HepG2 (cell line): Measurements from ENCODE around the gene MLXIPL. TPM values are rescaled to one million over a fixed set of nuclear protein-coding genes. Genes with fewer than 3 reads are reported as not detected.

Experiments used
- ATAC-seq: fragments of 200-7000 bp; cut with Tn5 transposase; 3 replicates; pipeline ENCODE4 v1.9.1; 2020; ENCODE audit warnings: mild to moderate bottlenecking, moderate library complexity
- BruUV-seq: library from RNA; stranded (reverse); fragments of 400-500 nt; replicated peaks from 2 replicates; lab custom pipeline; 2021; lab: Mats Ljungman, UMichigan
- CTCF ChIA-PET: fragments of 300-600 bp; formaldehyde crosslinking; extraction: SDS; loops from one replicate; lab custom pipeline; 2021; ENCODE audit warnings: low total read pairs, inconsistent platforms, low intra/inter-chr PET ratio; lab: Yijun Ruan, JAX
- POLR2A ChIA-PET: fragments of 350-600 bp; sonication (Branson Sonifier 250); formaldehyde crosslinking; loops from one replicate; lab custom pipeline; 2020; ENCODE audit warnings: antibody characterized with exemption, inconsistent platforms; lab: Yijun Ruan, JAX
- DNase-seq: peaks from one replicate; pipeline ENCODE4 v3.0.0-alpha.2; 2015; ENCODE audit warnings: low spot score
- FAIRE-seq: peaks from 3 replicates; lab custom pipeline; 2011; peaks lifted over from hg19 to GRCh38; lab: Jason Lieb, UNC
- H2AFZ ChIP-seq: one replicate; pipeline ENCODE4 v1.6.1; 2011; ENCODE audit warnings: low read length, inconsistent platforms
- H3K27ac ChIP-seq: fragments of 300-600 bp; 3 replicates; pipeline ENCODE4 v1.8.0; 2011; ENCODE audit warnings: mixed run types, mild to moderate bottlenecking, mixed read lengths, low read length, inconsistent platforms; ENCODE audit not compliant: insufficient read depth; ENCODE audit errors: extremely low read length
- H3K27me3 ChIP-seq, 2 experiments: fragments of 200-600 bp in 1 of 2; 2 replicates in 1 of 2; 3 replicates in 1 of 2; pipeline versions ENCODE4 v1.6.0 to v1.8.0; 2011; ENCODE audit warnings: low read length in 2 of 2, mild to moderate bottlenecking in 2 of 2, moderate library complexity in 2 of 2, inconsistent platforms in 1 of 2; ENCODE audit not compliant: insufficient read depth in 2 of 2, control insufficient read depth in 1 of 2
- H3K36me3 ChIP-seq, 2 experiments: fragments of 200-600 bp in 1 of 2; replicated peaks in 1 of 2; 2 replicates in 1 of 2; 3 replicates in 1 of 2; pipeline versions ENCODE4 v1.5.1 to v1.8.0; 2011; ENCODE audit warnings: low read length in 2 of 2, inconsistent platforms in 1 of 2; ENCODE audit not compliant: insufficient read depth in 2 of 2, control insufficient read depth in 1 of 2
- H3K4me1 ChIP-seq: 2 replicates; pipeline ENCODE4 v1.5.1; 2012; ENCODE audit warnings: low read length, inconsistent platforms; ENCODE audit not compliant: insufficient read depth
- H3K4me2 ChIP-seq: 2 replicates; pipeline ENCODE4 v1.6.0; 2011; ENCODE audit warnings: low read depth, low read length, inconsistent platforms
- H3K4me3 ChIP-seq, 3 experiments: fragments of 200-600 bp in 1 of 3; sonication (generic), shearing (Covaris generic) in 1 of 3; replicated peaks in 1 of 3; 2 replicates each; pipeline ENCODE4 v1.5.1; 2011 to 2016; ENCODE audit warnings: low read length in 3 of 3, inconsistent platforms in 2 of 3, low read depth in 2 of 3, mild to moderate bottlenecking in 2 of 3, control low read depth in 1 of 3, mixed read lengths in 1 of 3; ENCODE audit not compliant: insufficient read depth in 1 of 3
- H3K79me2 ChIP-seq: one replicate; pipeline ENCODE4 v1.6.1; 2011; ENCODE audit warnings: low read length, inconsistent platforms; ENCODE audit not compliant: insufficient read depth
- H3K9ac ChIP-seq: 2 replicates; pipeline ENCODE4 v1.6.0; 2011; ENCODE audit warnings: mild to moderate bottlenecking, low read depth, low read length, inconsistent platforms; ENCODE audit not compliant: insufficient read depth
- H3K9me3 ChIP-seq: 2 replicates; pipeline ENCODE4 v1.5.1; 2012; ENCODE audit warnings: mild to moderate bottlenecking, low read length
- H4K20me1 ChIP-seq: 2 replicates; pipeline ENCODE4 v1.6.0; 2011; ENCODE audit warnings: inconsistent platforms, mild to moderate bottlenecking, low read length, moderate library complexity; ENCODE audit not compliant: insufficient read depth
- CREB1 ChIP-seq, 2 experiments: fragments of 450-650 bp in 1 of 2; IDR thresholded peaks; 2 replicates each; pipeline ENCODE4 v1.6.1; 2016 to 2017; ENCODE audit warnings: control low read depth in 1 of 2, mild to moderate bottlenecking in 1 of 2, missing compliant biosample characterization in 1 of 2, missing genetic modification characterization in 1 of 2
- MIER2 ChIP-seq: IDR thresholded peaks from 2 replicates; pipeline ENCODE4 v1.6.1; 2016; ENCODE audit warnings: missing biosample characterization, missing genetic modification reagents
- MLX ChIP-seq: IDR thresholded peaks from 2 replicates; pipeline ENCODE4 v1.6.1; 2016
- NCOA2 ChIP-seq: sonication (generic); formaldehyde crosslinking; IDR thresholded peaks from 2 replicates; pipeline ENCODE4 v1.8.0; 2022; ENCODE audit warnings: inconsistent platforms
- PRMT3 ChIP-seq: sonication (generic); formaldehyde crosslinking; IDR thresholded peaks from 2 replicates; pipeline ENCODE4 v1.8.1; 2022; ENCODE audit warnings: low read depth, mild to moderate bottlenecking, moderate library complexity, missing genetic modification reagents, borderline replicate concordance
- PTBP1 ChIP-seq: fragments of 200-400 bp; formaldehyde crosslinking; IDR thresholded peaks from 2 replicates; pipeline ENCODE4 v1.6.1; 2018; ENCODE audit warnings: low read length, low read depth; ENCODE audit not compliant: poor library complexity, severe bottlenecking
- TCF7L2 ChIP-seq: IDR thresholded peaks from 2 replicates; pipeline ENCODE4 v1.6.1; 2011; ENCODE audit warnings: mild to moderate bottlenecking, low read depth, low read length, moderate library complexity
- ZNF138 ChIP-seq: sonication (generic); formaldehyde crosslinking; IDR thresholded peaks from 2 replicates; pipeline ENCODE4 v1.5.0; 2020; ENCODE audit warnings: mild to moderate bottlenecking, low read depth, missing genetic modification reagents
- ZNF431 ChIP-seq: sonication (generic); formaldehyde crosslinking; IDR thresholded peaks from 2 replicates; pipeline ENCODE4 v1.9.0; 2022; ENCODE audit warnings: missing genetic modification reagents, low read depth, mild to moderate bottlenecking, borderline replicate concordance
- ZNF549 ChIP-seq: sonication (generic); formaldehyde crosslinking; IDR thresholded peaks from 2 replicates; pipeline ENCODE4 v1.5.0; 2020; ENCODE audit warnings: missing genetic modification reagents
- ZNF597 ChIP-seq: sonication (generic); formaldehyde crosslinking; IDR thresholded peaks from 2 replicates; pipeline ENCODE4 v1.5.0; 2020; ENCODE audit warnings: missing genetic modification reagents
- WGBS: methylation state at CpG from one replicate; pipeline ENCODE4 v1.1.6; 2017; ENCODE audit warnings: low lambda C conversion rate; 5-methylcytosine and 5-hydroxymethylcytosine counted together
- in situ Hi-C: cut with HindIII; loops from 2 replicates; pipeline ENCODE4 v1.10.0; 2017; ENCODE audit warnings: low pct_unique_long_range_greater_than_20kb; ENCODE audit not compliant: extremely low pct_ligation_motif_present
- intact Hi-C: fragments of 100-400 bp; cut with micrococcal nuclease; formaldehyde crosslinking; loops from one replicate; pipeline ENCODE4 v1.10.0; 2022; ENCODE audit not compliant: unreplicated experiment
- polyA plus RNA-seq, 8 experiments: library from polyadenylated mRNA; depleted of rRNA in 3 of 8; stranded (reverse) in 7 of 8; unstranded in 1 of 8; fragments of >200 nt; fragmentation: Illumina TruSeq in 4 of 8; extraction: Trizol in 4 of 8; gene quantifications; 2 replicates each; pipeline versions ENCODE4 v1.2.1 to v1.2.3, GENCODE V29; 2011 to 2016; ENCODE audit warnings: low read depth in 4 of 8, missing spikeins in 1 of 8, mixed read lengths in 1 of 8; ENCODE audit not compliant: insufficient read depth in 1 of 8
- total RNA-seq, 5 experiments: library from RNA; depleted of rRNA; stranded (reverse); fragments of >200 nt; fragmentation: Illumina TruSeq; extraction: Trizol; gene quantifications; 2 replicates each; pipeline ENCODE4 v1.2.3, GENCODE V29; 2016; ENCODE audit warnings: low read depth in 1 of 5
- TF ChIP-seq, protein P1 (sequence below): IDR thresholded peaks from 2 replicates; pipeline ENCODE4 v1.6.1; 2016; ENCODE audit warnings: low read depth, missing genetic modification reagents, missing compliant biosample characterization
- TF ChIP-seq, protein P2 (sequence below): IDR thresholded peaks from 2 replicates; pipeline ENCODE4 v1.6.1; 2016; ENCODE audit warnings: low read depth, borderline replicate concordance

The MLXIPL gene
- total and polyA plus RNA-seq, 2 of the 13 experiments (the other 11 are each of a cell fraction or from before 2014, with no cell fraction given), result 51.6 to 60.1 TPM

GRCh38 chr7:73599151-73599882 is 25.0 kb downstream of the MLXIPL start (continued):
- TF ChIP-seq, protein P1, sequence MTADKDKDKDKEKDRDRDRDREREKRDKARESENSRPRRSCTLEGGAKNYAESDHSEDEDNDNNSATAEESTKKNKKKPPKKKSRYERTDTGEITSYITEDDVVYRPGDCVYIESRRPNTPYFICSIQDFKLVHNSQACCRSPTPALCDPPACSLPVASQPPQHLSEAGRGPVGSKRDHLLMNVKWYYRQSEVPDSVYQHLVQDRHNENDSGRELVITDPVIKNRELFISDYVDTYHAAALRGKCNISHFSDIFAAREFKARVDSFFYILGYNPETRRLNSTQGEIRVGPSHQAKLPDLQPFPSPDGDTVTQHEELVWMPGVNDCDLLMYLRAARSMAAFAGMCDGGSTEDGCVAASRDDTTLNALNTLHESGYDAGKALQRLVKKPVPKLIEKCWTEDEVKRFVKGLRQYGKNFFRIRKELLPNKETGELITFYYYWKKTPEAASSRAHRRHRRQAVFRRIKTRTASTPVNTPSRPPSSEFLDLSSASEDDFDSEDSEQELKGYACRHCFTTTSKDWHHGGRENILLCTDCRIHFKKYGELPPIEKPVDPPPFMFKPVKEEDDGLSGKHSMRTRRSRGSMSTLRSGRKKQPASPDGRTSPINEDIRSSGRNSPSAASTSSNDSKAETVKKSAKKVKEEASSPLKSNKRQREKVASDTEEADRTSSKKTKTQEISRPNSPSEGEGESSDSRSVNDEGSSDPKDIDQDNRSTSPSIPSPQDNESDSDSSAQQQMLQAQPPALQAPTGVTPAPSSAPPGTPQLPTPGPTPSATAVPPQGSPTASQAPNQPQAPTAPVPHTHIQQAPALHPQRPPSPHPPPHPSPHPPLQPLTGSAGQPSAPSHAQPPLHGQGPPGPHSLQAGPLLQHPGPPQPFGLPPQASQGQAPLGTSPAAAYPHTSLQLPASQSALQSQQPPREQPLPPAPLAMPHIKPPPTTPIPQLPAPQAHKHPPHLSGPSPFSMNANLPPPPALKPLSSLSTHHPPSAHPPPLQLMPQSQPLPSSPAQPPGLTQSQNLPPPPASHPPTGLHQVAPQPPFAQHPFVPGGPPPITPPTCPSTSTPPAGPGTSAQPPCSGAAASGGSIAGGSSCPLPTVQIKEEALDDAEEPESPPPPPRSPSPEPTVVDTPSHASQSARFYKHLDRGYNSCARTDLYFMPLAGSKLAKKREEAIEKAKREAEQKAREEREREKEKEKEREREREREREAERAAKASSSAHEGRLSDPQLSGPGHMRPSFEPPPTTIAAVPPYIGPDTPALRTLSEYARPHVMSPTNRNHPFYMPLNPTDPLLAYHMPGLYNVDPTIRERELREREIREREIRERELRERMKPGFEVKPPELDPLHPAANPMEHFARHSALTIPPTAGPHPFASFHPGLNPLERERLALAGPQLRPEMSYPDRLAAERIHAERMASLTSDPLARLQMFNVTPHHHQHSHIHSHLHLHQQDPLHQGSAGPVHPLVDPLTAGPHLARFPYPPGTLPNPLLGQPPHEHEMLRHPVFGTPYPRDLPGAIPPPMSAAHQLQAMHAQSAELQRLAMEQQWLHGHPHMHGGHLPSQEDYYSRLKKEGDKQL (CRISPR knock-in tag), result no peak
- no peak for TF ChIP-seq TCF7L2

GRCh38 chr7:73597978-73598782 is 26.1 kb downstream of the MLXIPL start:
- ATAC-seq (no peak), DNase-seq (no peak), FAIRE-seq (no peak)
- CTCF ChIA-PET, result no interaction called here
- Histone ChIP-seq H3K4me2 (no peak overlapping the region), H3K79me2 (no peaks in the 10 kb centered on the region), H3K36me3 (peaks cover 11 to 31% of the 10 kb centered on the region in 2 experiments), H3K27ac (no peak overlapping the region), H3K27me3 (no peaks in the 10 kb centered on the region), H4K20me1 (peaks cover 33% of the 10 kb centered on the region), H3K9ac (no peak overlapping the region), H3K4me3 (no peak overlapping the region), H3K9me3 (no peaks in the 10 kb centered on the region), H2AFZ (no peak overlapping the region), H3K4me1 (no peaks in the 10 kb centered on the region)
- intact Hi-C loops, result no loop called here
- BruUV-seq, result no TSS peak
- 95% methylated on average over 5 of the region's 5 CpGs for WGBS
- POLR2A ChIA-PET, result interaction anchor here (0.5 to 19.7 kb wide), 2 partner anchors 21 to 99 kb away, joined by 3 to 416 read pairs; partner anchors contain the start of gene MLXIPL
- in situ Hi-C loops, result no loop called here
- no peak for TF ChIP-seq PTBP1
- TF ChIP-seq ZNF431 (CRISPR knock-in tag), result no peak
- TF ChIP-seq PRMT3 (CRISPR knock-in tag), result no peak
- no peak for TF ChIP-seq CREB1 (IDR thresholded peaks at IDR 0.05)
- no peak for TF ChIP-seq CREB1 (CRISPR knock-in tag; IDR thresholded peaks at IDR 0.05)
- TF ChIP-seq ZNF549 (CRISPR knock-in tag), result no peak
- TF ChIP-seq MIER2 (CRISPR knock-in tag), result no peak
- TF ChIP-seq NCOA2, result no peak
- TF ChIP-seq ZNF138, result no peak
- TF ChIP-seq ZNF597 (CRISPR knock-in tag), result no peak
- TF ChIP-seq, protein P2, sequence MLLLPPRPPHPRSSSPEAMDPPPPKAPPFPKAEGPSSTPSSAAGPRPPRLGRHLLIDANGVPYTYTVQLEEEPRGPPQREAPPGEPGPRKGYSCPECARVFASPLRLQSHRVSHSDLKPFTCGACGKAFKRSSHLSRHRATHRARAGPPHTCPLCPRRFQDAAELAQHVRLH (CRISPR knock-in tag), result no peak
- TF ChIP-seq MLX (CRISPR knock-in tag), result no peak
